HG02852 (cell line): ENCODE data around the gene KDR.

Source experiments
- ATAC-seq: cut with Tn5 transposase; IDR thresholded peaks from one replicate; pipeline ENCODE4 v1.9.1; 2021; ENCODE audit warnings: mild to moderate bottlenecking, moderate library complexity; ENCODE audit not compliant: unreplicated experiment

Gene KDR

DNA sequence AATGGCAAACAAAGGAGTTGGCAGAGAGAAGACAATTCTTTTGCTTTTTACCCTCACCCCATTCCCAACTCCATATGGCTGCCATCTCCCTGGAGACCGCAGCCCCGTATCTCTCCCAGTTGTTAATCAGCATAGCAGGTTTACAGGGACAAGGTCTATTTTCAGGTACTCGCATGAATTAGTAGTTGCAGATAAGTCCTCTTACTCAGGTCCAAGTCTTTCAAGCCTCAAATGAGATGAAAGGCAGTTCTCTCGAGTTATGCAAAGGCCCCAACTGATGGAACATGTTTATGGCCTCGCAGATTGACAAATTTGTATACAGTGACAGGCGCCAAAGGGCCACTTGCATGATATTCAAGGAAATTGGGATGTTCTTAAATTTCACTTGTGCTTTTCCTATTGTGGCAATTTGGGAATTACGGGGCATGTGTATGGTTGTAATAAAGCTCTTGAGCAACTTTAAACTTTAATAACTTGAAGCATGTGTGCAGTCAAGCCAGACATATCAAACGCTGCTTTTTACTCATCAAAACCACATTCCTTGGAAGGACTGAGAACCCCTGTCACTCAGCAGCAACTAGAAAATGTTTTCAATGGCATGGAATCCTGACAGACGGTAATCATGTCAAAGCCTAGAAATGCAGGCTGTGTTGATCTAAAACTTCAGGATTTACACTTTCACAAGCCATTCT is 45.1 kb downstream of the KDR start:
- ATAC-seq = no peak

DNA sequence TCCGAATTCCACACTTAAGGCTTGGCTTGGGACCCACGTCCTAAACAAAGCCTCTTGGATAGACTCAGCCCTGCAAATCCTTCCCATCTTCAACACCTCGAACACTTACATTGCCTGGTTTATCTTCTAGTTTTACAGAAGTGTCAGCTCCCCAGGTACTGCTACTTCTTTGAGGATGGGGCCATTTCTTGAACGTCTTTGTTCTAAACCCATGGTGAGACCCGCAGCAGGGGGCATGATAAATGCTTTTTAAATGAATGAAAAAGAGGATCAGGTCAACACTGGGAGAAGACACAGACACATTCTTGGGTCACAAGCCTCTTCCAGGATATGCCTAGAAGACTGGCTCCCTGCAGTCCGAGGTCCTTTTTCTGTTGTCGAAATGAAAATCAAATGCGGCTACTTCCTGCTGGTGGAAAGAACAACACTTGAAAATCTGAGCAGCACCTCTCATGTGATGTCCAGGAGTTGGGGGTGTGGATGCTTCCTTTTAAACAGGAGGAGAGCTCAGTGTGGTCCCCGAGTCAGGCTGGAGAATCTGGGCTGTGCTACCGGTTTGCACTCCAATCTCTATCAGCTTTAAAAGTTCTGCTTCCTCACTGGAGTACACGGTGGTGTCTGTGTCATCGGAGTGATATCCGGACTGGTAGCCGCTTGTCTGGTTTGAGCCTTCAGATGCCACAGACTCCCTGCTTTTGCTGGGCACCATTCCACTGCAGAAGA is 45.8 kb downstream of the KDR start:
- ATAC-seq = no peak

DNA sequence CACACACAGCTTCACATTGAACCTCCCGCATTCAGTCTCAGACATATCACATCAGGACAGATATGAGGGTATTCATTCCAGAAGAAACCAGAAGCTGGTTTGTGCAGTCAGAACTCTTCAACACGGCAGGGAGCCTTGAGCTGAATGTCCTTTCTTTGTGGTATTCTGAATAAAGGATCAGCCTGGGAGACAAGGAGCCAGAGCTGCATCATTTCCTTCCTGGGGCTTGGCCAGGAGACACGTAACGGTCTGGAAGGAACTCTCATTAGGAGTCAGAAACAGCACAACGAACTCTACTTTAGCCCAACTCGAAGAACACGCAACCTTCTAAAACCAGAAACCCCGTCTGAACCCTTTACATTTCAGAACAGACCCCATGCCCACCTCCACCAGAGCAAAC is 46.4 kb downstream of the KDR start:
- ATAC-seq = no peak

DNA sequence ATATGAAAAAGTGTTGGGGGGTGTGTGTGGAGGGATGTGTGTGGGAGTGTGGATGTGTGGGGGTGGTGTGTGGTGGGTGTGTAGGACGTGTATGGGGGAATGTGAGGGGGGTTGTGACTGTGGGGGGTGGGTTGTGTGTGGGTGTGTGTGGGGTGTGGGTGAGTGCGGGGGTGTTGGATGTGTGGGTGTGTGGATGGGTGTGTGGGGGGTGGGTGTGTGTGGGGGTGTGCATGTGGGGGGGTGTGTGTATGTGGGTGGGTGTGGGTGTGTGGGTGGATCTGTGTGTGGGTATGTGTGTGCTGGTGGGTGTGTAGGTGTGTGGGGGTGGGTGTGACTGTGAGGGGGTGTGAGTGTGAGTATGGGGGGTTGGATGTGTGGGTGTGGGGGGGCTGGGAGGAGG is 47.8 kb downstream of the KDR start:
- no peak for ATAC-seq

DNA sequence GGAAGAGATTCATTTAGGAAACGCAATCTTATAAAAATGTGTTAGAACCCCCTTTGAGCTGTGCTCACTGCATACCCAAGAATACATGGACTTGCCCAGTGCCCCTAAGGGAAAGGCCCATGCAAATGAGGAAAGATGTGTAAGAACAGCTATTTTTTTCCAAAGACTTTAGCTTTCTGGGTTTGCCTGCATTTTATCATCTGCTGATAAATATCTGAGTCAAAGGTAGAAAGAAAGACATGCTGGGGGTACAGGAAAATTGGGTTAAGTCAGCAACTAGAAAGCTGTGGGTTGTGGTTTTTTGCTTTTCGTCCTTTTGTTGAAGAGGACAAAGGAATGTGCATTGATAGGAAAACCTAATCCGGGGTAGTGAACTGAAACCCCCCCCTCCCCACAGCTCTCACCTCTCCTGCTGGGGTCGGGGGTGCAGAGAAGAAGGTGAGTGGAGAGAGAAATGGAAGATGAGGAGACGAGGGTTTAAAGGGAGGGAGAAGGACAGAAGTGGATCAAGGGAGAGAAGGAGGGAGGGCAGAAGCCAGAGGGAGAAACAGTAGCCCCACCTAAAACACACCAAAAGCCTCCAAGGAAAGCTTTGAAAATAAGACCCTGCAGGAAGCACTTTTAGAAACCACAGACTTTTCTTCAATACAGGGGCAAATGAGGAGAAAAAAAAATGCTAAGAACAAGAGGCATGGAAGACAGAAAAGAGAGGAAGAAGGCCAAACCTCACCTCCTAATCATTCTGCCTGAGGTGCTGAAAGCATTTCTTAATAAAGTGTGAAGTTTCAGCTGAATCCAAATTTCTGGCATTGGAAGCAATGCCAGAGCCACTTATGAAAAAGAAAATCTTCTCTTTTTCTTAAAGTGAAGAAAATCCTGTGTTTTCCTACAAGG is 49.3 kb downstream of the KDR start:
- no peak for ATAC-seq

DNA sequence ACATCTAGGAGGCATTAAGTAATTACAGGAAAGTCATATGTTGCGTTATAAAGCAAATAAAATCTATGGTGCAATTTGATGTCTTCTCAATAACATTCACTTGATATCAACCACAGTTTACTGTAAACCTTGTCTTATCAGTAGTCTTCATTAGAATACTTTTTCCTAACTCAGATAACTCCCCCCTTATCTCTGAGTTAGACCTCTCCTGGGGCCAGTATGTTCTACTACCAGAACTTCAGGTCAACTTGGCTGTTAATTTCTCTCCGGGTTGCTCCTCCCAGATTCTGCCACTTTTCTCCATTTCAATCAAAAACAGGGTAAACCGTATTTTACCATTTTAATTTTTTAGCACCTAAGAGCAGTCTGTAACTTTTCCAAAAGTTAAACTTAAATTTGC is 50.0 kb downstream of the KDR start:
- no peak for ATAC-seq

DNA sequence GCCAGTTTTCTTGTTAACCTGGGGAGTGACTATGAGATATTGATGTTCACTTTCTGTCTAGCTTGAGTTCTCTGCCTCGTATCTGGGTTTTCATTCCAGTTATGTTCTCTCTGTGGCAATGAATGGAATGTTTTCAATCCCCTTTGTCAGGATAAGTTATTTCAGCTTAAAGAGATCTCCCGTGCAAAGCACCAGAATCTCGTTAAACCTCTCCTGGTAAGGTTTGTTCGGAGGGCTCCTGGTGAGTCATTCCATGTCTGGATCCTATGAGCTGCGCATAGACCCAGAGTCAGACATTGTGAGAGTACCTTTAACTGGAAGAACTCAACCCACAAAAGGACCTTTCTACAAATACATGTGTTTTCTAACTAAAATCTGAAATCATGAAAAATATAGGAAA is 51.0 kb downstream of the KDR start:
- ATAC-seq = no peak

DNA sequence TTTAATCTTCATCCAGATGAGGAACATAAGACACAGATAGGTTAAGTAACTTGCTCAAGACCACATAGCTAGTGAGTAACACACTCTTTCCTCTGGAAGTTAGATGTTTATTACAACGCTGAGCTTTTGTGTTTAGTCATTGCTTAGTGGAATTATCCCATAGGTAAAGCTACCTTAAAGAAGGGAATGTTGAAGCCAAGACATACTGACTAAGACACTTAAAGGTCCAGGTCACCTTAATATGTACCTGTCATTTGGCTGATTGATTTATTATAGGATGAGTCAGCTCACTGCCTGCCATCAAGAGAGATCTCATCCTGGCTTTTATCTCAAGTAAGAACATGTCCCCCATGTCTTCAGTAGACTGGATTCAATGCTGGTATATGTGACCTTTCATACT is 53.4 kb downstream of the KDR start:
- ATAC-seq = no peak

DNA sequence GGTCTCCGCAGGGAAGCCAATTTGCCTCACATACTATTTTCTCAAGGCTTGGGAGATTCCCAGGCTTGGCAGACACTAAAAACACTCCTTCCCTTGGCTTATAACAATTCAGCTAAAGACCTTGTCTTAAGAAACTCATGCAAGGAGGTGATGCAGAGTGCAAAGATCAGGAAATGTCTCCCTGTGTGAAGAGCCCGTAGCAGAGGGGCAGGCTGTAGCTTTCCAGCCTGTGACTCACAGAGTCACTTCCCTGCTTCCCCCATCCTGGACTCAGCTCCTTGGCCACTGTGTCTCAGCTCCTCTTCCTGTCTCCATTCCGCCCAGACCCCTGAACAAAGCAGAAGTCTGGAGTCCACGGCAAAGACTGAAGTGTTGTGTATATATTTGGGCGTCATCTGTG is 56.1 kb downstream of the KDR start:
- ATAC-seq = no peak

DNA sequence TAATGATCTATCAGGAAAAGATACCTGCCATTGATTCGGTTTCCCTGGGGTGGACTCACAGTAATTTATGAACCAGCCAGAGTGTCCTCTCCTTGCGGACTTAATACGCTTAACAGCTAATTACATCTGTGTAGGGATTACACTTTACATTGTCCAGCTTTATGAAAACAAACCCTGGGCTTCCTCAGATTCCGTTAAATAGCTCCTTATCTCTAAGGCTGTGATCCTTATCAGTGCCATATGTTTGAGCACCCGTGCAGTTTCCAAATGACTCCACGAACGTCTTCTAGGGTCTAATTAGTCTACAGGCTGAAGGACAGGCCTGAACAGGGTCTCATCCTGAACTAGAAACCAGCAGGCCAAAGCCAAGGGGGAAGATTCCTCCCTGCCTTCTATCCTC is 56.9 kb downstream of the KDR start:
- no peak for ATAC-seq

DNA sequence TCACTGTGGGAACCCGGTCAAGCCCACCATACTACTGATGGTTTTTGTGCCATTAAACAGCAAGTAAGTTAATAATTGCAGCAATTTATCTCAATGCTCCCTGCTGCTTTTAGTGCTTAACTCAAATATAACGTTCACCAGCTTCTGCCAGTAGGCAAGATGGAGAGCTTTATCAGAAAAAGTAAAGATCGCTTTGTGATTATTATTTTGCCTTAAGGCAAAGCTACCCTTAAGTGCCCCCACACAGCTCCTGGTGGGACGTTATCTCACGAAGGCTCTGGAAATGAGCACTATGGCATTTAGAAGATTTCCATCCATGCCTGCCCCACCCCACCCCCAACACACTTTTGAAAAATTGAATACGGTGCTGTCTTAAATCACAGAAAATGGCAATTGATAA is 59.4 kb downstream of the KDR start:
- ATAC-seq = no peak

DNA sequence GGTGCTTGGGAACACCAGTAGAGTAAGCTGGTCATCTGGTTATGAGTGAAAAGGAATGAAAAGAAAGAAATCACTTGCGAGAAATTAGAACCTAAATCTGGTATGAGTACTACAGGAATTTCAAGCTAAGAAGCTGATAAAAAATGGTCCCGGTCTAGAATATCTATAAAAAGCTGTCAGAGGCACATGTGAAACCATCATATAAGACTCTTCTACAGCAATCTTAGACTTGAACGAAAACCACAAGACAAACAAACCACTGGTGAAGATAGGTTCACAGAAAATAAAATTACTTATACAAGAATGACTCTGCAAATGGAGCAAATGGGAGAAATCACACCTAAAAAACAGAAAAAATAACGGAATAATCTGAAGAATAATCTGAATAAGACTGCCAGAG is 69.9 kb downstream of the KDR start:
- no peak for ATAC-seq

DNA sequence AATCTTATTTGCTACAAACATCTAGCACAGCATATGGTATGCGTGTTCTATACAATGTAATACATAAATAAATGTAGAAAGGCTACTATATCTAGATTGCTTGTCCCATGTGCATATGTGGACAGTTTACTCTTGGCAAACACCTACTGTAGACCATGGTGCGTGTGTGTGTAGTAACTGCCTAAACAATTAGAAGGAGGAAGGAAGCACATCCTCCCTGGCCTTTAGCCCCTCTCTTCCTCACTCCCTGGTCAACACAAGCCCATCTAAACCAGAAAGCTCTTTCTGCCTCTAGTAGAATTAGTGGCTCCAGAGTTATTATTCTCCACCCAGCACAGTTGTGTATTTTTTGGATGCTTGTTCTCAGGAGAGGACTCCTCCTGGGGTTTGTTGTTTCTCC is 73.9 kb downstream of the KDR start:
- ATAC-seq = no peak

DNA sequence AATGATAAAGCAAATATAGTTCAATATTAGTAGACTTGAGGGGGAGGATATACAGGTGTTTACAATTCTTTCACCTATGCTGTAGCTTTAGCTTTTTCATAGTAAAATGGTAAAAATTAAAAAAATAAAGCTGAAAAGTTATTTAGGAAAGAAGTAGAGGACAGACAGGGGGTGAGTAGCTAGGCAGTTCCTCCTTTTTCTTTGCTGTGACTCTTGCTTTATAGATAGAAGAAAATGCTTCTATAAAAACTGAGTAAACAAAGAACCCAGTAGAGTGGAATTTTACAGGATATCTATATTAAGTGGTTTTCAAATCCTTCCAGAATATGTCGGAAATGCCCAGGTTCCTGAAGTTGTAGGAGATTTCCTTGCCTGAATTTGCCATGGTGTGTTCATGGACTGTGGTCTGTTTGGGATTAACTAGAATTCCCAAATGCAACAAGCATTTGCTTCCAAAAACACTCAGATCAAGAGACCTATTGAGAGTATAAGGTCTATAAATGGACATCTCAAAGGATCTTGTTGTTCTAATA is 74.9 kb downstream of the KDR start:
- ATAC-seq = no peak

DNA sequence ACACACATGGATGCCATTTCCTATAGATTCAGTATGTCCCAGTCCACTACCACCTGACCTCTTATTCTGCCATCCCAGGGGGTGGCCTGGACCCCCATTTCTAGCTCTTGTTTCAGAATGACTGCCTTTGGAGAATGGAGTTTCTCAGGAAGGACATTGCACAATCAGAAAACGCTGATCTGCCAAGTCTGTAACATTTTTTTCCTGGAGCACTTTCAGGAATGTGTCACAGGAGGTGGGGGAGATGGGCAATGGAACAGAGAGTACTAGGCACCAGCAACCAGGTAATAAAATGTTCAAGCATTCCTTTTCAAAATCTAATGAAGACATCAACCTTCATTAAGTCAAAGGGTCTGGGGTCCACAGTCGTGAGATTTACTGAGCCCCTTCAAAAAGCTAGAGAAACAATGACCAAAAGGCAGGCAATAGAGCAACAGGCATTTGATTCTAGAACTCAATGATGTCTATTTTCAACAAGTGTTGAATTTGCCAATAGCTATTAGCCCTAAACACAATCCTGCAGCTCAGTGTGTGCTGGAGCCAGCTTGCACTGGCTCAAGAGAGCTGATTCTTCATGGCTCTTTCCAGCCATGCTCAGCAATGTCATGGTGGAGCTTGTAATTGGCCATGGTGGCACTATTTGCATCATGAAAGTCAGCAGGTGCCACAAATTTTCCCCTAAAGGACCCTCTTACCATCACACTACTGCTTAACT is 87.1 kb downstream of the KDR start:
- ATAC-seq = no peak

DNA sequence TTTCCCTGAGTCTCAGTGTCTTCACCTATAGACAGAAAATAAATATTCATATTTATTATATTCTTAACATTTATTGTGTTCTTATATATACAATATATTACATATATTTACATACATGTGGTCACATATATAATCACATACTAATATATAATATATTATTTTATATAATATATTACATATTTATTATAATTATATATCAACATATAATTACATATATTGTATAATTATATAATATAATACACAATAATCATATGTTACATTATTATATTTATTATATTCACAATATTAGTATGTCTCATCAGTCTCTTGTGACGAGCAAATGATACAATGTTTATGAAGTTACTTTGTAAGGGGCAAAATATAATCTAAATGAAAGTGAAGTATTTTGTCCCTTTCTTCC is 87.7 kb downstream of the KDR start:
- no peak for ATAC-seq

DNA sequence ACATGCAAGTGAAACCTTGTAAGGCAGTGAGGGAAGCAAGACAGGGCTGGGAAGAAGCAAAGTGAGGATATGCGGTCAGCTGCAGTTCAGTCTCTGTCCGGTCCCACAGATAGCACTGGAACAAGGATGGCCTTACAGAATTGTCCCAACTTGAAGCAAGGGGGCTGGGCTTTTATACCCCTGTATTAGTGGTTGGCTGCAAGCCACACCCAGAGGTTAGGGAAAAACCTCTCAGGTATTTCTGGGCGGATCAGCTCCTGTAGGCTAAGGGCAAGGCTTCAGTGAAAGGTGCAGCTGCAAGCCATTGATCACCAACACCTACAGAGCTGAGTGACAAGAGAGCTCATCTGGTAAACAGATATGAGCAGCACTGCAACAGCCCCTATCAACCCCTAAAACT is 89.0 kb downstream of the KDR start:
- ATAC-seq = no peak

DNA sequence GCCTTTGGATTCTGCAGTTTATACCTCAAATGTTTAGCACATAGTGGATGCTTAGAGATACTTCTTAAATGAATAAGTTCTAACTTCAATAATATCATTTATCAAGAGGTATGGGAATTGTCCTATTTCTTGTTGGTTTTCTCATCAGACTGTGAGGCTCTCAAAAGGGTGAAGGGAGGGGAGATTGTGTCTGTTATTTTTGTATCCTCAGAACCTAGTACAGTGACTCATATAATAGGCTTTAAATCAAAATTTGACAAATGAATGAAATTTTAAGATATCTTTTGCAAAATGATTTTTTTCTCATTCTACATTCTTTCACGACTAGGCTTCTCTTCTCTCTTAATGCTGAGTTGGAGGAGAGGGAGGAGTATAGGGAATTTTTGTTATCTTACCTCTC is 89.5 kb downstream of the KDR start:
- ATAC-seq = no peak

DNA sequence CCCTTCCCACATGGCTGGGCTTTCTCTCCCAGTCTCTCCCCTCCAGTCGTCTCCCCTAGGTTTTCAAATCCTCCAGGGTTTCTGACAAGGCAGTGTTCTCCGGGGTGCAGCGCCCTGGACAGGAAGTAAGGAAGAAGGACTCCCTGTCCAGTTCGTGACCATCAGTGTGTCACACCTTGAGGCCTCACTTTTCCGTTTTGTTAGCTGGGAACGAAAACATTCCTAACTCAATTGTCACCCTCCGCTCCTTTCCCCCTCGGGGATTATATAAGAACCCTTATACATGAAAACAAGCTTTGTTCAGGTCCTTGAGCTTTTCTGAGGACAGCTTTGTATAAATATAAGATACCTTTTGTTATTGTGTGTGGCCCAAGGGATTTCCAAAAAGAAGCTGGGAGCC is 92.1 kb downstream of the KDR start:
- ATAC-seq = no peak

DNA sequence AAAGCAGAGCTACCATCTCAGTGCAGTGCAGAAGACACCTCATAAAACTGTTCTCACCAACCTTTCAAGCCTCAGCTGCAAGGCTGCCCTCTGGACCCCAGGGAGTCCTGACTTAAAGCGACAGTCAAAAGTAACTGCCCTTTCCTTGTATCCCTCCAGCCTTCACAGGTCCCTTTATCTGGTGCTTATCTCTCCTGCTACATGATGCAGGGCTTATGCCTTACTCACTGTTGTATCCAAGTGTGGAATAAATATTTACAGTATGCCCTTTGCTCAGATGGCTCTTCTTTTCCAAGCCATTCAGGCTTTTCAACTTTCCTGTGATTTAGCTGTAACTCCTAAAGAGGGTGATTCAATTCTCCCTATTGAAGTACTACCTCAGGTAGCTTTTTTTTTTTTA is 92.6 kb downstream of the KDR start:
- no peak for ATAC-seq

DNA sequence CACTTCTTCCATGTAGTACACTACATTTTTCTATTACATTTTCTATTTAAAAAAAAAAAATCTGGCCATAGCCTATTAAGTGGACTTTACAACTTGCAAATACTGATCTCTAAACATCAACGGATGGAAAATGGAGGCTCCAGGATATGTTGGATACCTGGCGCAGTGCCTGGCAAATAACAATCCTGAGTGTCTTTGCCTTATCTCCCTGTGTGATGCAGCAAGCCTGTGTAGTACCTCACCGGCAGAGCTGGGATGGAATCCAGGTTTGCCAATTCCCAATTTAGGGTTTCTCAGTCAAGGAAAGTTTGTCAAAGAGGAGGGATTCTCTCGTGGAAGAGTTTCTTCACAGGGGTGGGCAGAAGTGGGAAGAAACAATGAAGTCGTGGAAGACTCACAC is 93.2 kb downstream of the KDR start:
- ATAC-seq = no peak
